ENCODE data around the gene TM4SF1.
"Not testable (repeated sequence)": the region's sequence is repeated elsewhere in the genome, so short reads cannot be mapped to it uniquely, and the experiment has no call there.

Gene TM4SF1

DNA sequence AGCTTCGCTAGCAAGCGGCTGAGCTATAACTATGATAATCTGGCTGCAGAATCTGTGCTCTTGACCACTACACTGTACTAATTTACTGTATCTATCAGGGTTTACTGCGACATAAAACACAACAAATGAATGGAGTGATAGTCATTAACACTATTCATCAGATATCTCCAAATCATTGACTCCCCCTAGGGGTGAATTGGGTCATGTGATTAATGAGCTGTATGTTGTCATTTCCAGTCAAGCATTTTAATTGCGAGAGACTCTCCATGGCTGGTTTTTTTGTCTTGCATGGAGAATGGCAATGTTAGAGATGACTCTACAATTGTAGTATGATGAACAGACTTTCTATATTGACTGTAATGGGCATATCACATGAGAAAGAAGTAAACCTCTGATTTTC is 33.5 kb downstream of the TM4SF1 start:
- DNase-seq (ENCODE audit: low spot score), result no peak

DNA sequence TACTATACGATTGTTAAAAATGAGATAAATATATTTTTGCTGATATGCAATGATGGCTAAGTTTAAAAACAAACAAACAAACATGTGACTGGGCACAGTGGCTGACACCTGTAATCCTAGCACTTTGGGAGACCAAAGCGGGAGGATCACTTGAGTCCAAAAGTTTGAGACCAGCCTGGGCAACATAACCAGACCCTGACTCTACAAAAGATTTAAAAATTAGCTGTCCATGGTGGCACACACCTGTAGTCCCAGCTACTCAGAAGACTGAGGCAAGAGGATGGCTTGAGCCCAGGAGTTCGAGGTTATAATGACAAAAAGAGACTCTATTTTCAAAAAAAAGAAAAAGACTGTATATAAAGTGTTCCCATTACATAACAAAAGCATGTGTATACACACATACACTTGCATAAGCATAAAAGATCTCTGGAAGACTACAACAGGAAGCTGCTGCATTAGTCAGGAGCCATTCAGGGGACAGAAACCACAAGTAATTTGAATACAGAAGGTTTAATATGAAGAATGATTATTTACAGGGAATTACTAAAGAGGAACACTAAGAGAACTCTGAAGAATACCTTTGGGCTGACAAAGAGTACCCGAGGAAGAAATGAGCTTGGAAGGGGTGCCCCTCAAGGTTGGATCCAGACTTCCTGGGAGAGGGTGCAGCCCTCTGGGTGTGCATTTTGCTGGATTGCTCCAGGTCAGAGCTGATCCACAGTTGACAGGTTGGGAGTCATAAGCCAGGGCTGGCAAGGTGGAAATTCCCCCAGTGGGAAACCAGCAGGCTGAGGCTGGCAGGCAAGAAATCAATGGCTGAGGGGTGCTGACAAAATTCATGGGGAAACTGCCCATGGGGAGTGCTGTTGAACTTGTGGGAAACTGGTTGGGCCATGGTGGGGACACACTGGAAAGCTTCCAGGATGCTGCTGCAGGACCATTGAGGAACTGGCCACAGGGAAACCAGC is 34.8 kb downstream of the TM4SF1 start:
- DNase-seq (ENCODE audit: low spot score), result no peak

DNA sequence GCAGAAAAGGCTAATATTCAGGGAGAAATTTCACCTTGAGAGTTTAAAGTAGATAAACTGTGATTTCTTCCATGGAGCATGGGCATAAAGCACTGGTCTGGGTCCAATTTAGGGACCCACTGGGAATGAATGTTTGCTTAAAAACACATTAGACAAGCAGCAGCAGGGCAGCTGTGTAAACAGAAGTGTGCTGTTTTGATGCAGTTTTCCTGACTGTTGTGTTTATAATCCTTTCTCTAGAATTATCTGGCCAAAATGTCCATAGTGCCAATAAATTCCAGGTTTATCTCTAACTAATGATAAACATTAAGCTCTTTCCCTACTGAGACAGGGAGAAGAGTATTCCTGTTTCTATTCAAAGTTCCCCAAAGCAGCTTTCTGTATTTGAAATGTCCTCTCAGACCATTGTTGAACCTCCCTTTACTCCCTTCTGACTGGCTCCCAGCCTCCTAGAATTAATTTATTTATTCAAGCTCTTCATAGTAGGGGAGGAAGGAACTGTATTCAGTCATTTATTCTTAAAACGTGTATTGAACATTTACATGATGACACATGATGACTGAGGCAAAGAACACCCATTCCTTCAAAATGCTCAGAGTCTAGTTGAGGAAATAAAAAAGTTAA is 37.0 kb downstream of the TM4SF1 start:
- DNase-seq (ENCODE audit: low spot score), result no peak

DNA sequence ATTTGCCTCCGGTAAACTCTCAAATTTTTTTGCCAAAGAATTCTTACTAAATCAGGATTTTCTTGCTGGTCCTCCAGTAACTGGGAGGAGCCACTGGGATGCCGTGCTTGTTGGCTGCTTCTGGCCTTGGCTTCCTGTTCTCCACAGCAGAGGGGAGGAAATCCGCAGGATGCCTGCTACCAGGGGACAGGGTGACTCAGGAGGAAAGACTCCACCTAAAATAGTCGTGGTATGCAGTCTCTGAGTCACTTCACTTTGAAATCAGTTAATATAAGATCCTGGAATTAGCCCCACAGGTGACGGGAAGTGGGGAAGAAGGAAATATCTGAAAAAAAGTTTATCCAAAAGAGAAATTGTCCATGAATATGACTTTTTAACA is 37.5 kb downstream of the TM4SF1 start:
- DNase-seq (ENCODE audit: low spot score), result no peak

DNA sequence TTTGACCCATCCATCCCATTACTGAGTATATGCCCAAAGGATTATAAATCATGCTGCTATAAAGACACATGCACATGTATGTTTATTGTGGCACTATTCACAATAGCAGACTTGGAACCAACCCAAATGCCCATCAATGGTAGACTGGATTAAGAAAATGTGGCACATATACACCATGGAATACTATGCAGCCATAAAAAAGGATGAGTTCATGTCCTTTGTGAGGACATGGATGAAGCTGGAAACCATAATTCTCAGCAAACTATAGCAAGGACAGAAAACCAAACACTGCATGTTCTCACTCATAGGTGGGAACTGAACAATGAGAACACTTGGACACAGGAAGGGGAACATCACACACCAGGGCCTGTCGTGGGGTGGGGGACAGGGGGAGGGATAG is 40.0 kb downstream of the TM4SF1 start:
- DNase-seq (ENCODE audit: low spot score), result not testable (repeated sequence)

DNA sequence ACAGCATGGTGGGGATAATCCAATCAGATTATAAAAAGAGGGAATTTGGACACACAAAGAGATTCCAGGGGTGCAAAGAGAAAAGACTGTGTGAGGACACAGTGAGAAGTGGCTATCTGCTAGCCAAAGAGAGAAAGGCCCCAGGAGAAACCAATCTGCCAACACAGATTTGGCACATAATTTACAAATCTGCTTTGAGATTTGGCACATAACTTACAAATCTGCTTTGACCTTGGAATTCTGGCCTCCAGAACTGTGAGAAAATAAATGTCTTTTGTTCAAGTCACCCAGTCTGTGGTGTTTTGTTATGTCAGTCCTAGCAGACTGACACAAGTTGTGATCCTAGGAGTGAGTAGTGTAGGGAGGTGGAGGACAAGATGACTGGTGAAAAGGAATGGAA is 40.5 kb downstream of the TM4SF1 start:
- DNase-seq (ENCODE audit: low spot score), result no peak

DNA sequence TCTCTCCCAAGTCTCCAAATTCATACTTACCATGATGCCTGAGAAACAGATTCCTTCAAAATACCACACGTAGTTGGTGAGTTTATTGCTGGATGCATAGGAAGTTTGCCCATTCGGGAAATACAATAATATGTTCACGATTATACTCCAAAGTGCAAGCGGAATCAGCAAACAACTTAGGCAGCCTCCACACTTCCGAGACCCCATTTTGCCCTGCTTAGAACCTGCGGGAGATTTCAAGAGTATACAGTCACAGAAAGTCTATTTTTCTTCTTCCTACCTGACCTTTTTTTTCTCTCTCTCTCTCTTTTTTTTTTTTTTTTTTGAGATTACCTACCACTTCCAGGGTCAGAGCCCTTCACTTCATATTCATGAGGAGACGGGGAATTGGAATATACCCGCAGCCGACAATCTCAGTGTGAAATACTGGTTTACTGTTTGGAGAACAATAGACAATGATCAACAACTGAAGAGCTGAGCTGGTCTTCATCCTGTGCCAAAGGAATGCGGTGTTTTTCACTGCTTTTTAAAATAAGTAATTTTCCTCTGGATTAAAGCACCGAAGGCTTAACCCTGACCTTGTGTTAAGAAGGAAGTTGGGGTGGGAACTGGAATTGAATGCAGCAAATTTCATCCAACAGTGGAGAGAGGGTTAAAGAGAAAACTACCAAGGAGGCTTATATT is 44.1 kb downstream of the TM4SF1 start, which contains the start of gene TM4SF18:
TM4SF18 (minus strand) TSS at position 461 of the 684 bp plus-strand sequence; CDS start at position 207, 254 bp downstream.
- DNase-seq (ENCODE audit: low spot score), result no peak

DNA sequence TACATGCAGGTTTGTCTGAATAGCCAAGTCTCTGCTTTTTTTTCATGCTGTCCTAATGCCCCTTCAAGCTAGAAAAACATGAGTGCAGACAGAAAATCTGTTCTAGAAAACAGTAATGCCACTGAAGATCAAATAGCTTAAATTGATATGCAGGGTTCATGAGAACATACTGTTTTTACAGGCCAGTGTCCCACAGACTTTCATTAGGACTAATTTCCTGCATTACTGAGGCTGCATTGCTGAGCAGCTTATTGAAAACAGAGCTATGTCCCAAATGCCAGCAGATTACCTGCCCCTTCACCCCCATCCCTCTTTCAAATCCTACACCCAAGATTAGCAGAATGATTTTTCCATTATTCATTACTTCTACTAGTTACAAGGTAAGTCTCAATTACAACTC is 44.7 kb downstream of the TM4SF1 start:
- no peak for DNase-seq (ENCODE audit: low spot score)

DNA sequence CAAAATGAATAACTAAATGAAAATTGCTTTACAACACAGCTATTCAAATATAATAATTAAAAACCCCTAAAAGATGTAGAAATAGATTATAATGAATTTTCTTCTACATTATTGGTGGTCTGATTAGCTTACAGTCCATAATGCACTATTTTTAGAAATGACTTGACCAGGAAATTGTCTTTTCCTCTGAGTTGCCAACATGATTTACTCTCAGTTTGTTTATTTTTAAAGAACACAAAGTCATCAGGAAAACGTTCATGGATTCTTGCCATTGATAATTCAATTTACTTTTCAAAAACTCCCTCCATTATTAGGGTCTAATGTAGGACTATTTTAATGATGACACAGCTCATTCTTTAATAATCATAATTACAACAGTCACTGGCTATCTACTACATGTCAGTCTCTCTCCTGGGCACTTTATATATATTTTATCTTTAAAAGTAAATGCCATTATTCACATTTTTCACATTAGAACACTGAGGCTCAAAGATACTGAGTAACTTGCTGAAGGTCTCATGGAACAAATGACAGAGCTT is 45.2 kb downstream of the TM4SF1 start:
- no peak for DNase-seq (ENCODE audit: low spot score)

DNA sequence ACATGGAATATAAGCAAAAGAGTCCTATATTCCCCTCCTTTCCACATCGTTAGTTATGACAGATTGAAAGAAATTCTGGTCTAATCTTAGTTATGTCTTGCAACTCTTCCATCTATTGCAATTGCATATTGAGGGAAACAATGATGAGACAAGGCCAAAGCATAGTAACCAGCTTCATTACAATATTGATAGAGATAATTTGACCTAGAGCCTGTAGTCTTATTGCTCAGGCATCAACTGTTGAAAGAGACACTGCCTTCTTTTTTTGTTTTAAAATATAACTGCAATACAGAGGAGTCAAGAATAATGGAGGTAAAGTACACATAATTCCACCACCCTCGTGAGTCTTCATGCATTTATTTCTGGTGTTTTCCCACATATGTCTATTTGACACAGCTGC is 46.1 kb downstream of the TM4SF1 start:
- no peak for DNase-seq (ENCODE audit: low spot score)

DNA sequence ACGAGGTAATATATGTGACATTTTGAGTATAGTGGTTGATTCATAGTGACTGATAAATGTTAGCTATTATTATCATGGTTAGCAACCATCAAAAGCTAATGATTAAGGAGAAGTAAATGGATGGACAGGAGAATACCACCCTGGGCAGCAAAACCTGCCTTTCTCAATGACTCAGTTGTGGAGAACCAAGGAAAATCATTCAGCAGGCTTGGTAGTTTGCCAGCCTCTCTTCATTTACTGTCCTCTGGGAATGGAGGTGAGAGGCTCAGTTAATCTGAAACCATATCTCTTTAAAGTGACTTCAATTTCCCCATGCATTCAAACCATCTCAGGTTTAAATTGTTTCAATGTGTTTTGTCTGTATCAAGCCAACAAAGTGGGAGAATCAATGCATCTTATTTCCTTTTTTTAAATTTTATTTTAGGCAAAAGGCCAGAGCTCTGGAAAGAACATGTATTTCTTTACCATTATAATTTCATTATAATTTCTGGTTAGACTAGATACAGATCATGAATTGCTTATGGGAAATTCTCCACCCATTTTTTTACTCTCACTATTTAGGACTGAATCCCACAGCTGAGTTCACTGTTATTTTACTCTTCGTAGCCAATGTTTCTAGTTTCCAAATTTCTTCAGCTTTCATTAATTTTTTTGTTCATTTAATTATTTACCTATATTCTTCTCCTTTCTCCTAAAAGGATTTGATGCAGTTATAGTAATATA is 46.7 kb downstream of the TM4SF1 start:
- DNase-seq (ENCODE audit: low spot score), result no peak

DNA sequence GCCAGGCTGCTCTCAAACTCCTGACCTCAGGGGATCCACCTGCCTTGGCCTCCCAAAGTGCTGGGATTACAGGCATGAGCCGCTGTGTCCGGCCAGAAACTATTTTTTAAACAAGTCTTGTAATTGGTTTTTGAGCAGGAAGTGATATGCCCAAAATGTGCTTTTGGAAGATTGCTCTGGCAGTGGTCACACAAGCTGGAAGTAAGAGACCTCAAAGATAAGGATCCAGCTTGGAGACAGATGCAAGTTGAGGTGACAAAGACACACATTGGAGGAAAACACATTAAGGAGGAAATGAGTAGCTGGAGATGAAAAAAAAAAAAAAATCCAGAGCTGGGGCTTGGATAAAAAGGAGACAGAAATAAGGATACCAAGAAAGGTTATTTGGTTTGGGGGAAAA is 50.3 kb downstream of the TM4SF1 start:
- DNase-seq (ENCODE audit: low spot score), result no peak

DNA sequence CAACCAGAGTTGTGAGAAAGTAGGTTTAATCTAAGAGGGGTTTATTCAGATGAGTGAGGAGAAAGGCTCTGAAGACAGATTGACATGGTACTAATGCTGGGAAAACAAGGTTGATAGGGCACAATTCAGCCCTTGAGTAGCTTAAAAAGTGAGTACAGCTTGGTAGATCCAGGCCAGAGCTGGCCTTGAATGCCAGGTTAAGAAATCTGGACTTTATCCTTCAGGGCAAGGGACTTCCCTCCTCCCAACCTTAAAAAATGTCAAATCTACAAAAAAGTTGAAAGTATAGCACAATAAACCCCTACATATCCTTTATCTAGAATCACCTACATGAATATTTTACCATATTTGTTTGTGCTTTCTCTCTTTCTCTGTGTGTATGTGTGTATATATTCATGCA is 51.9 kb downstream of the TM4SF1 start:
- DNase-seq (ENCODE audit: low spot score), result no peak

DNA sequence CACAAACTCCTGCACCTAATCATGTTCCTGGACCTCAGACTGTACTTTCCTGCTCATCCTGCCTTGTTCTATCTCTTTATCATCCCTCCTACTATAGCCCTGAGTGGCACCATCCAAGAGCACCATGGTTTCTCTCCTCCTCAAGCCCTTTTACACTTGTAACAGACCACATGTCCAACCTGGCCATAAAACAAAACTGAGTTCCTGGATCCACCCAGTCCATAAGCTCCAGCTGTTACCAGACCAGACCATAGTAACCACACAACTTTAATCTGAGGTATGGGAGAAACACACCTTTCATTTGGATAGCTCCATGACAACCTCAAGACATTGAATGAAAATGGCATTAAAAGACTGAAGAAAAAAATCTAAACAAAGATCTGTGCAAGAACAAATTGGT is 53.1 kb downstream of the TM4SF1 start:
- no peak for DNase-seq (ENCODE audit: low spot score)

DNA sequence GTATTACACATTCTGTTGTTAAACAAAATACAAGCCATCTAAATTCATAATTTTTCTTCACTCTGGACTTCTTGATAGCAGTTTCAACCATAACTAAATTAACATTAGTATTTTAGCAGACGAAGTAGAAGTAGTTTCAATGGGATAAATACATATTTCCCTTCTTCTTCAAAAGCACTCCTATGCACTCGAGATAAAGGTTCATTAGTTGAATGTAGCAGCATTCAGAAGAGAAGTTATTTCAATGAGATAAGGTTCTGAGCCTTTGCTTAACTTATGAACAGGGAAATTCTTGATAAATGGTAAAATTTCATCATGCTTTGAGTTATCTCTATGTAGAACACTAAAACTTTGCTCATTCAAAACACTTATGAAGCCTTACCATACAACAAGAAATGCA is 55.8 kb downstream of the TM4SF1 start:
- no peak for DNase-seq (ENCODE audit: low spot score)

DNA sequence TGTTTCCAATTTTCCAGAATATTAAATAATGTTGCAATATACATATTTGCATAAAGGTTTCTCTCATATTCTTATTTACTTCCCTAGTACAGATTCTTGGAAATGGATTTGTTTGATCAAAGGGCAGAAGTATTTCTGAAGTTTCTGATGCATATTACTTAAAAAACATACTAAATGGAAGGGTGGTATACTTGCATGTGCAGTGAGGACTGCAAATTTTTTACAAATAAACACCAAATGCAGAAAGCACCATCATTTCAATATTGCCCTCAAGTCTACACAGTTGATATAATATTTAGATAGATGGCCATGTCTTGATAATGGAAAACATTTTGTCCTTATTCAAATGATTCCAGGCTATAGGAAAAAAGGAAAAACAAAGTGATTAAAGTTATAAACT is 56.3 kb downstream of the TM4SF1 start:
- no peak for DNase-seq (ENCODE audit: low spot score)

DNA sequence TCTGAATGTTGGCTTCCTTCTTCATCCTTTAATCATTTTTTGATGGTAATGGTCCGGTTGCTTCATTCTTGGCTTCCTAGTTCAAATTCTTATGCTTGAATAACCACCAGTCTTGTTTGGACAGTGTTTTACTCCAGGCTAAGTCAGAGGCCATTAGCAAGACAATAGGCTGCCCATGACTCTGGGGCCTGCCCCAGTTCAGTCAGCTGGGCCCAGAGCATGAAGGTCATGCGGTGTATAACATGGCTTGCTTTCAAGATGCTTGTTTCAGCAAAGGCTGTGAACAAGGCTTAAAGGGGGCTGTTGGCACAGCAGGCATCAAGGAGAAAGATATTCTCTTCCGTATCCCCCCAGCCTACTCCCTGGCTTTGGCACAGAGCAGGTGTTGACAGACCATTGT is 57.7 kb downstream of the TM4SF1 start:
- DNase-seq (ENCODE audit: low spot score), result no peak

Measured in activated CD4-positive, alpha-beta T cell treated with anti-CD3 and anti-CD28 coated beads, Interleukin-2, Interleukin-4, amounts not matched to agents 100 ng/mL and 50 ng/mL, durations not matched to agents 16 hours and 8 hours (primary cell).